ENCODE results near the gene SRGAP1.

GRCh38 chr12:63821781-63822251 lies 22.7 kb upstream of the SRGAP1 start:
- no peak for TF ChIP-seq CTCF (IDR thresholded peaks at IDR 0.05; ENCODE audit: low read length)
- TF ChIP-seq EZH2 (IDR thresholded peaks at IDR 0.05; ENCODE audit: borderline replicate concordance, low read length): no peak

All from OCI-LY1 (cell line).